Measurements from ENCODE around the gene STYXL2.

- no peak for TF ChIP-seq CTCF (IDR thresholded peaks at IDR 0.05; ENCODE audit: insufficient read depth, low read length)
- no peak for TF ChIP-seq SPI1 (IDR thresholded peaks at IDR 0.05; ENCODE audit: borderline replicate concordance, low read depth)
- no peak for TF ChIP-seq GABPA (IDR thresholded peaks at IDR 0.05; ENCODE audit: low read depth)
- no peak for TF ChIP-seq POLR2AphosphoS5 (IDR thresholded peaks at IDR 0.05; ENCODE audit: low read depth)
These were observed 9.2 kb downstream of the STYXL2 start for GRCh38 chr1:167102906-167103573.

Measured in HL-60 (cell line).